ENCODE data around the gene MTF1.

MTF1 gene

GRCh38 chr1:37839676-37840075 is 19.7 kb downstream of the MTF1 start:
- Histone ChIP-seq H3K9ac (ENCODE audit: low read depth in 1 of 2, low read length in 2 of 2) (no peak overlapping the region), H3K9me3 (ENCODE audit: control insufficient read depth in 1 of 2, low read length in 2 of 2) (no peaks in the 10 kb centered on the region), H3K27ac (ENCODE audit: low read depth, low read length) (no peak overlapping the region), H3K27me3 (ENCODE audit: control insufficient read depth in 1 of 2, insufficient read depth in 2 of 2, low read length in 2 of 2) (no peaks in the 10 kb centered on the region), H3K4me1 (ENCODE audit: control insufficient read depth in 1 of 2, insufficient read depth in 2 of 2, low read length in 2 of 2) (peaks cover 0 to 1% of the 10 kb centered on the region in 2 donors), H3K36me3 (ENCODE audit: control insufficient read depth in 1 of 2, insufficient read depth in 2 of 2, low read length in 2 of 2) (peaks cover 31 to 57% of the 10 kb centered on the region in 2 donors), H3K4me3 (ENCODE audit: low read depth in 1 of 2, low read length in 2 of 2) (no peak overlapping the region)

DNA sequence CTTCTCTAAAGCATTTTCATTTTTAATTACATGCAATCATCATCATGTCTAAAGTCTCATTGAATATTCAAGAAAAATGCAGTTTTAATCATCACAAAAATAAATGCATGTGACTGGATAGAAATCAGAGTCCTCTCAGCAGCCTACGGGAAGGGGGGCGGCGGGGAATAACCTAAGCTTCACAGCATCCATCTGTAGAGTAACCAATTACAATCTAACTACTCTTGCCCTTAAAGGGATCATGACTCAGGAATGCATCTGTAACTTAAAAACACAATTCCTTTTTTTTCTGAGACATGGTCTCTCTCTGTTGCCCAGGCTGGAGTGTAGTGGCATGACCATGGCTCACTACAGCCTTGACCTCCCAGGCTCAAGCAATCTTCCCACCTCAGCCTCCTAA is 22.6 kb downstream of the MTF1 start:
- Histone ChIP-seq H3K4me3 (ENCODE audit: low read depth in 1 of 2, low read length in 2 of 2) (no peak overlapping the region), H3K9me3 (ENCODE audit: control insufficient read depth in 1 of 2, low read length in 2 of 2) (no peaks in the 10 kb centered on the region), H3K9ac (ENCODE audit: low read depth in 1 of 2, low read length in 2 of 2) (no peak overlapping the region), H3K36me3 (ENCODE audit: control insufficient read depth in 1 of 2, insufficient read depth in 2 of 2, low read length in 2 of 2) (peaks cover 46 to 79% of the 10 kb centered on the region in 2 donors), H3K27me3 (ENCODE audit: control insufficient read depth in 1 of 2, insufficient read depth in 2 of 2, low read length in 2 of 2) (no peaks in the 10 kb centered on the region), H3K27ac (ENCODE audit: low read depth, low read length) (no peak overlapping the region), H3K4me1 (ENCODE audit: control insufficient read depth in 1 of 2, insufficient read depth in 2 of 2, low read length in 2 of 2) (no peaks in the 10 kb centered on the region)

GRCh38 chr1:37831809-37832208 is 27.6 kb downstream of the MTF1 start:
- Histone ChIP-seq H3K9ac (ENCODE audit: low read depth in 1 of 2, low read length in 2 of 2) (no peak overlapping the region), H3K27ac (ENCODE audit: low read depth, low read length) (no peak overlapping the region), H3K36me3 (ENCODE audit: control insufficient read depth in 1 of 2, insufficient read depth in 2 of 2, low read length in 2 of 2) (peaks cover 35 to 61% of the 10 kb centered on the region in 2 donors), H3K4me3 (ENCODE audit: low read depth in 1 of 2, low read length in 2 of 2) (no peak overlapping the region), H3K4me1 (ENCODE audit: control insufficient read depth in 1 of 2, insufficient read depth in 2 of 2, low read length in 2 of 2) (peaks cover 0 to 6% of the 10 kb centered on the region in 2 donors), H3K9me3 (ENCODE audit: control insufficient read depth in 1 of 2, low read length in 2 of 2) (no peaks in the 10 kb centered on the region), H3K27me3 (ENCODE audit: control insufficient read depth in 1 of 2, insufficient read depth in 2 of 2, low read length in 2 of 2) (no peaks in the 10 kb centered on the region)

GRCh38 chr1:37831109-37831508 is 28.3 kb downstream of the MTF1 start:
- Histone ChIP-seq H3K9me3 (ENCODE audit: control insufficient read depth in 1 of 2, low read length in 2 of 2) (no peaks in the 10 kb centered on the region), H3K4me3 (ENCODE audit: low read depth in 1 of 2, low read length in 2 of 2) (no peak overlapping the region), H3K4me1 (ENCODE audit: control insufficient read depth in 1 of 2, insufficient read depth in 2 of 2, low read length in 2 of 2) (peaks cover 0 to 6% of the 10 kb centered on the region in 2 donors), H3K27ac (ENCODE audit: low read depth, low read length) (no peak overlapping the region), H3K27me3 (ENCODE audit: control insufficient read depth in 1 of 2, insufficient read depth in 2 of 2, low read length in 2 of 2) (no peaks in the 10 kb centered on the region), H3K9ac (ENCODE audit: low read depth in 1 of 2, low read length in 2 of 2) (no peak overlapping the region), H3K36me3 (ENCODE audit: control insufficient read depth in 1 of 2, insufficient read depth in 2 of 2, low read length in 2 of 2) (peaks cover 31 to 56% of the 10 kb centered on the region in 2 donors)

GRCh38 chr1:37828410-37829074 is 30.9 kb downstream of the MTF1 start:
- peaks cover 0 to 6% of the 10 kb centered on the region in 2 donors for H3K4me1 ChIP-seq (ENCODE audit: control insufficient read depth in 1 of 2, insufficient read depth in 2 of 2, low read length in 2 of 2)
- no peak overlapping the region for H3K9ac ChIP-seq (ENCODE audit: low read depth in 1 of 2, low read length in 2 of 2)
- no peaks in the 10 kb centered on the region for H3K9me3 ChIP-seq (ENCODE audit: control insufficient read depth in 1 of 2, low read length in 2 of 2)
- no peak overlapping the region for H3K4me3 ChIP-seq (ENCODE audit: low read depth in 1 of 2, low read length in 2 of 2)
- no peak overlapping the region for H3K27ac ChIP-seq (ENCODE audit: low read depth, low read length)
- H3K36me3 ChIP-seq (ENCODE audit: control insufficient read depth in 1 of 2, insufficient read depth in 2 of 2, low read length in 2 of 2): peaks cover 15 to 40% of the 10 kb centered on the region in 2 donors
- H3K27me3 ChIP-seq (ENCODE audit: control insufficient read depth in 1 of 2, insufficient read depth in 2 of 2, low read length in 2 of 2): no peaks in the 10 kb centered on the region

- Histone ChIP-seq H3K4me3 (ENCODE audit: low read depth in 1 of 2, low read length in 2 of 2) (no peak overlapping the region), H3K9ac (ENCODE audit: low read depth in 1 of 2, low read length in 2 of 2) (no peak overlapping the region), H3K4me1 (ENCODE audit: control insufficient read depth in 1 of 2, insufficient read depth in 2 of 2, low read length in 2 of 2) (peaks cover 0 to 6% of the 10 kb centered on the region in 2 donors), H3K27me3 (ENCODE audit: control insufficient read depth in 1 of 2, insufficient read depth in 2 of 2, low read length in 2 of 2) (no peaks in the 10 kb centered on the region), H3K36me3 (ENCODE audit: control insufficient read depth in 1 of 2, insufficient read depth in 2 of 2, low read length in 2 of 2) (peaks cover 16 to 41% of the 10 kb centered on the region in 2 donors), H3K27ac (ENCODE audit: low read depth, low read length) (no peak overlapping the region), H3K9me3 (ENCODE audit: control insufficient read depth in 1 of 2, low read length in 2 of 2) (no peaks in the 10 kb centered on the region)
These were observed 33.9 kb downstream of the MTF1 start for GRCh38 chr1:37825506-37825905.

DNA sequence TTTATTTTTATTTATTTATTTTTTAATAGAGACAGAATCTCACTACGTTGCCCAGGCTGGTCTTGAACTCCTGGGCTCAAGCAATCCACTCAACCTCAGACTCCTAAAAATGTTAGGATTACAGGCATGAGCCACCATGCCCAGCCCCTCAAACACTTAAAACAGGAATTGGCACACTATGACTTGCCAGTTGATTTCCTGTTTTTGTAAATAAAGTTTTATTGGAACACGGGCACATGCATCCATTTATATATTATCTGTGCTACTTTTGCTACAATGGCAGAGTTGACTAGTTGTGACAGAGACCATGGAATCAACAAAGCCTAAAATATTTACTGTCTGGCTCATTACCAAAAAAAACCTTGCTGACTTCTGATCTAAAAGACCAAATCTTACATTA is 35.4 kb downstream of the MTF1 start:
- Histone ChIP-seq H3K36me3 (ENCODE audit: control insufficient read depth in 1 of 2, insufficient read depth in 2 of 2, low read length in 2 of 2) (peaks cover 16 to 40% of the 10 kb centered on the region in 2 donors), H3K9ac (ENCODE audit: low read depth in 1 of 2, low read length in 2 of 2) (no peak overlapping the region), H3K27ac (ENCODE audit: low read depth, low read length) (no peak overlapping the region), H3K4me3 (ENCODE audit: low read depth in 1 of 2, low read length in 2 of 2) (no peak overlapping the region), H3K27me3 (ENCODE audit: control insufficient read depth in 1 of 2, insufficient read depth in 2 of 2, low read length in 2 of 2) (no peaks in the 10 kb centered on the region), H3K9me3 (ENCODE audit: control insufficient read depth in 1 of 2, low read length in 2 of 2) (no peaks in the 10 kb centered on the region), H3K4me1 (ENCODE audit: control insufficient read depth in 1 of 2, insufficient read depth in 2 of 2, low read length in 2 of 2) (peaks cover 0 to 6% of the 10 kb centered on the region in 2 donors)

DNA sequence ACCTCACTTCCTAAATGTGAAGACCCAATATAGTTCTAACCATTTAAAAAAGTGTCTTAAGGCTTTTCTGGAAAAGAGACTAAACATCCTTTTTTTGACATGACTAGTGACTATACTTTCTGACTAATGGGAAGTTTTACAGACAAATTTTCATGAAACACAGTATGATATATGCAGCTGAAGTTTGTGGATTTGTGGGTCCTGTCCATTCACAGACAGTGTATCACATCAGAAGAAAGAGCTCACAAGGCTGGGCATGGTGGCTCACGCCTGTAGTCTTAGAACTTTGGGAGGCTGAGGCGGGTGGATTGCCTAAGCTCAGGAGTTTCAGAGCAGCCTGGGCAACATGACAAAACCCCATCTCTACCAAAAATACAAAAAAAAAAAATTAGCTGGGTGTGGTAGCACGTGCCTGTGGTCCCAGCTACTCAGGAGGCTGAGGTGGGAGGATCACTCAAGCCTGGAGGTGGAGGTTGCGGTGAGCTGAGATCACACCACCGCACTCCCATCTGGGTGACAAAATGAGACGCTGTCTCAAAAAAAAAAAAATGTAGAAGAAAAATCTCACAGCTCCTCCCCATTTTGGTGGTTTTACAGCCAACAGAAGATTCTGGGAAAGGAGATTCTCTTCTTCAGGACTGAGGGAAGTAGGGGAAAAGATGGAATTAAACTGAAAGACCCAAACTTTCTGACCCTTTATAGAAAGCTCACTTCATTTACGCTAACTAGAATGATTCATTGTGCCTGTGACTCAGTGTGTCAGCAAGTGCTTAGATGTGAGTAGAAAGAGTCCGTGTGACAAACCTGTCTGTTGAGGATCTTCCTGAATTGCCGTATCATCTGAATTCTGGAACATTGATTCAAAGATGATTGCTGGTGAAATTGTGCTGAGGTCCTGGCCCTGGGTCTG is 36.2 kb downstream of the MTF1 start:
- peaks cover 16 to 41% of the 10 kb centered on the region in 2 donors for H3K36me3 ChIP-seq (ENCODE audit: control insufficient read depth in 1 of 2, insufficient read depth in 2 of 2, low read length in 2 of 2)
- H3K9ac ChIP-seq (ENCODE audit: low read depth in 1 of 2, low read length in 2 of 2): no peak overlapping the region
- H3K27me3 ChIP-seq (ENCODE audit: control insufficient read depth in 1 of 2, insufficient read depth in 2 of 2, low read length in 2 of 2): no peaks in the 10 kb centered on the region

GRCh38 chr1:37821481-37821880 is 37.9 kb downstream of the MTF1 start:
- H3K9me3 ChIP-seq (ENCODE audit: control insufficient read depth in 1 of 2, low read length in 2 of 2): no peaks in the 10 kb centered on the region
- H3K27ac ChIP-seq (ENCODE audit: low read depth, low read length): no peak overlapping the region
- peaks cover 16 to 54% of the 10 kb centered on the region in 2 donors for H3K36me3 ChIP-seq (ENCODE audit: control insufficient read depth in 1 of 2, insufficient read depth in 2 of 2, low read length in 2 of 2)
- H3K4me3 ChIP-seq (ENCODE audit: low read depth in 1 of 2, low read length in 2 of 2): no peak overlapping the region
- no peaks in the 10 kb centered on the region for H3K27me3 ChIP-seq (ENCODE audit: control insufficient read depth in 1 of 2, insufficient read depth in 2 of 2, low read length in 2 of 2)
- H3K4me1 ChIP-seq (ENCODE audit: control insufficient read depth in 1 of 2, insufficient read depth in 2 of 2, low read length in 2 of 2): no peaks in the 10 kb centered on the region
- H3K9ac ChIP-seq (ENCODE audit: low read depth in 1 of 2, low read length in 2 of 2): no peak overlapping the region

More for the DNA sequence above, 36.2 kb downstream of the MTF1 start:
- H3K4me3 ChIP-seq (ENCODE audit: low read depth in 1 of 2, low read length in 2 of 2): no peak overlapping the region
- no peaks in the 10 kb centered on the region for H3K9me3 ChIP-seq (ENCODE audit: control insufficient read depth in 1 of 2, low read length in 2 of 2)
- H3K4me1 ChIP-seq (ENCODE audit: control insufficient read depth in 1 of 2, insufficient read depth in 2 of 2, low read length in 2 of 2): no peaks in the 10 kb centered on the region
- H3K27ac ChIP-seq (ENCODE audit: low read depth, low read length): no peak overlapping the region

DNA sequence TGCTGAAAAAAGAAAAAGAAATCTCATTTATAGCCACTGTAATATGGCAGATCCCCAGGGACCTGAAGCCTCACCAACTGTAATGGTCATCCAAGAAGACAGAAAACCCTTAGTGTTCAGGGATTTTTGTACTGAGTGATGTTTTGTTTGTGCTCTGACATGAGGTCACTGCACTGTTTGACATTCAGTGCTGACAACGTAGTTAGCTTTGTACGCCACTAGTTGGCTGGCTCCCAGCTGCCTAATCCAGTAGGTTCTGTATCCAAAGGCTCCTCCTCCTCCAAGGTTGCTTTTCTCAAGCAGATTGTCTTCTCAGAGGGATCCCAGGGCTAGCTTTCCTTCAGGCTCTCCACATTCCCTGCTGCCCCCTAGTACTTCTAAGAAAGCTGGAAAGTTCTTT is 41.9 kb downstream of the MTF1 start:
- Histone ChIP-seq H3K9me3 (ENCODE audit: control insufficient read depth in 1 of 2, low read length in 2 of 2) (no peaks in the 10 kb centered on the region), H3K27me3 (ENCODE audit: control insufficient read depth in 1 of 2, insufficient read depth in 2 of 2, low read length in 2 of 2) (no peaks in the 10 kb centered on the region), H3K27ac (ENCODE audit: low read depth, low read length) (no peak overlapping the region), H3K4me1 (ENCODE audit: control insufficient read depth in 1 of 2, insufficient read depth in 2 of 2, low read length in 2 of 2) (no peaks in the 10 kb centered on the region), H3K4me3 (ENCODE audit: low read depth in 1 of 2, low read length in 2 of 2) (no peak overlapping the region), H3K36me3 (ENCODE audit: control insufficient read depth in 1 of 2, insufficient read depth in 2 of 2, low read length in 2 of 2) (peaks cover 29 to 59% of the 10 kb centered on the region in 2 donors), H3K9ac (ENCODE audit: low read depth in 1 of 2, low read length in 2 of 2) (no peak overlapping the region)

Measured in duodenal mucosa (tissue), 2 donors.